DOHH2 (cell line): ENCODE measurements around the gene MAPK11.

Source experiments
- EZH2phosphoT487 ChIP-seq: fragments of 200-600 bp; sonication (generic); IDR thresholded peaks from 2 replicates; pipeline ENCODE4 v1.6.1; 2017; ENCODE audit warnings: borderline replicate concordance, mild to moderate bottlenecking, antibody characterized with exemption, low read length, moderate library complexity, mixed read lengths
- TF ChIP-seq, protein P1 (sequence below): fragments of 200-600 bp; sonication (generic); IDR thresholded peaks from one replicate; pipeline ENCODE4 v1.5.1; 2014; ENCODE audit warnings: antibody characterized with exemption, mild to moderate bottlenecking, low read depth, low read length; ENCODE audit not compliant: poor library complexity, severe bottlenecking

- TF ChIP-seq, protein P1, sequence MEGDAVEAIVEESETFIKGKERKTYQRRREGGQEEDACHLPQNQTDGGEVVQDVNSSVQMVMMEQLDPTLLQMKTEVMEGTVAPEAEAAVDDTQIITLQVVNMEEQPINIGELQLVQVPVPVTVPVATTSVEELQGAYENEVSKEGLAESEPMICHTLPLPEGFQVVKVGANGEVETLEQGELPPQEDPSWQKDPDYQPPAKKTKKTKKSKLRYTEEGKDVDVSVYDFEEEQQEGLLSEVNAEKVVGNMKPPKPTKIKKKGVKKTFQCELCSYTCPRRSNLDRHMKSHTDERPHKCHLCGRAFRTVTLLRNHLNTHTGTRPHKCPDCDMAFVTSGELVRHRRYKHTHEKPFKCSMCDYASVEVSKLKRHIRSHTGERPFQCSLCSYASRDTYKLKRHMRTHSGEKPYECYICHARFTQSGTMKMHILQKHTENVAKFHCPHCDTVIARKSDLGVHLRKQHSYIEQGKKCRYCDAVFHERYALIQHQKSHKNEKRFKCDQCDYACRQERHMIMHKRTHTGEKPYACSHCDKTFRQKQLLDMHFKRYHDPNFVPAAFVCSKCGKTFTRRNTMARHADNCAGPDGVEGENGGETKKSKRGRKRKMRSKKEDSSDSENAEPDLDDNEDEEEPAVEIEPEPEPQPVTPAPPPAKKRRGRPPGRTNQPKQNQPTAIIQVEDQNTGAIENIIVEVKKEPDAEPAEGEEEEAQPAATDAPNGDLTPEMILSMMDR: no peak
- no peak for TF ChIP-seq EZH2phosphoT487
Measured at GRCh38 chr22:50309601-50309991, 39.4 kb upstream of the MAPK11 start.
